HFF-Myc (cell line): Measurements from ENCODE around the gene ATP4B.
A peak's percentile ranks its signal among the peaks of the same experiment; 100 is the strongest.
"Not testable (repeated sequence)": the region's sequence is repeated elsewhere in the genome, so short reads cannot be mapped to it uniquely, and the experiment has no call there.

Source experiments
- DNase-seq: peaks from one replicate; pipeline ENCODE4 v3.0.0-alpha.2; 2011; ENCODE audit warnings: low read depth; ENCODE audit errors: extremely low read depth
- H3K4me3 ChIP-seq: replicated peaks from 2 replicates; pipeline ENCODE4 v1.5.1; 2011; ENCODE audit warnings: low read depth, mild to moderate bottlenecking, control low read depth, low read length
- CTCF ChIP-seq: IDR thresholded peaks from 2 replicates; pipeline ENCODE4 v1.5.1; 2012; ENCODE audit warnings: mild to moderate bottlenecking, low read depth, low read length, control low read depth; ENCODE audit errors: missing control alignments

The ATP4B gene

GRCh38 chr13:113623491-113624234, 34.3 kb downstream of the ATP4B start:
- TF ChIP-seq CTCF: no peak
- no peak for DNase-seq

GRCh38 chr13:113622791-113623490, 35.1 kb downstream of the ATP4B start:
- DNase-seq: no peak
- no peak for TF ChIP-seq CTCF
- no peak overlapping the region for H3K4me3 ChIP-seq

More at GRCh38 chr13:113623491-113624234, 34.3 kb downstream of the ATP4B start:
- no peak overlapping the region for H3K4me3 ChIP-seq

DNA sequence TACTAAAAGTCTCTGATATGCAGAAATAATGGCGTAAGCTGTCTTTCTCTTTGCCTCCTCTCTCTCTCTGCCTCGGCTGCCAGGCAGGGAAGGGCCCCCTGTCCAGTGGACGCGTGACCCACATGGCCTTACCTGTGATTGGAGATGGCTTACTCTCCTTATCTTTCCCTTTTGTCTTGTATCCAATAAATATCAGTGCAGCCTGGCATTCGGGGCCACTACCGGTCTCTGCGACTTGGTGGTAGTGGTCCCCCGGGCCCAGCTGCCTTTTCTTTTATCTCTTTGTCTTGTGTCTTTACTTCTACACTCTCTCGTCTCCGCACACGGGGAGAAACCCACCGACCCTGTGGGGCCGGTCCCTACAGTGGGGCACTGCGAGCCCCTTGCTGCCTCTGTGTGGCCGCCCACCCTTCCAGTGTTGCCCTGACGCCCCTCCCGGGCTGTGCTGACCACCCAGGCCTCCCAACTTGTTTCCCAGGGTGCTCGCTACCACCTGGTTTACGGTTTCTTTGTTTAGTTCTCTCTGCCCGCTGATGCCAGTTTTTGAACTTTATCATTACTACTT, 35.9 kb downstream of the ATP4B start:
- not testable (repeated sequence) for DNase-seq, H3K4me3 ChIP-seq

- not testable (repeated sequence) for DNase-seq, H3K4me3 ChIP-seq
- TF ChIP-seq CTCF: peak; percentile 41
Observed at GRCh38 chr13:113621498-113621897, 36.5 kb downstream of the ATP4B start.

- TF ChIP-seq CTCF: no peak
- no peak for DNase-seq
- H3K4me3 ChIP-seq: no peak overlapping the region
Observed at GRCh38 chr13:113621046-113621445, 37.0 kb downstream of the ATP4B start.

DNA sequence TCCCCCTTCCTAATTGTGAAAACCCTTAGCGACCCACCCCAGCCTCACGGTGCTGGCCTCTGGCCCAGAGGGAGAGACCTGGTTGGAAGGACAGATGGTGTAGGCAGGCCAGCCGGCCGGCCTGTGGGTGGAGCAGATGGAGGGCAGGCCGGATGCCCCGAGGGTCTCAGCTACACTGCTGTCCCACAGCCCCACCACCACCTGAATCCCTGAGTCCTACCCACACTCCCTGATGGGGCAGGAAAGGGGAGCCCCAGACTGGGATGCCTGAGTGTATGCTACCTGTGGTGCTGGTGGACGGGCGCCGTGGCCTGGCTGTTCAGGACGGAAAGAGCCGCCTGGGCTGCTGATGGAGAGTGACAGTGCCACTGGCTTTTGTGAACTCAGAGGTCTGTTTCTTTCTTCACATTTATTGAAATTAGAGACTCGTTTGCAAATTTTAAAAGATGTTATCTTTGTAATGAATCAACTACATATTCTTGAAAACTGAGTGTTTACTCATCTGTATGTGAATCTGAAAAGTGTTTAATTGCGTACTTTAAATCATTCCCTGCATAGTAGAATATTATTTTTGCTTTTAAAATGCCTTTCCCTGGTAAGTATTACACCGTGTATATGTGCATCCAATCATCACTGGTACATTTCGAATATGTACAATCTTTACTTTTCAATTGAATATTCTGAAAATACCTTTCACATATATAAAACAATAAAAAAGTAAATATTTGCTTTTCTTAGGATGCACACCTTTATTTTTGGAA, 37.8 kb downstream of the ATP4B start:
- TF ChIP-seq CTCF: no peak
- no peak overlapping the region for H3K4me3 ChIP-seq
- DNase-seq: no peak

- no peak overlapping the region for H3K4me3 ChIP-seq
- no peak for TF ChIP-seq CTCF
- DNase-seq: no peak
Observed at GRCh38 chr13:113618455-113618854, 39.5 kb downstream of the ATP4B start.
